Caco-2 (cell line): ENCODE measurements around the gene CEL. TPM values are rescaled to one million over a fixed set of nuclear protein-coding genes. Genes with fewer than 3 reads are reported as not detected.
"Not testable (repeated sequence)": the region's sequence is repeated elsewhere in the genome, so short reads cannot be mapped to it uniquely, and the experiment has no call there.

ENCODE experiments used
- BruUV-seq: library from RNA; stranded (reverse); fragments of 400-500 nt; replicated peaks from 2 replicates; lab custom pipeline; 2021; lab: Mats Ljungman, UMichigan
- CTCF ChIA-PET: fragments of 300-600 bp; sonication (Branson Sonifier 250); formaldehyde crosslinking; loops from one replicate; lab custom pipeline; 2022; ENCODE audit warnings: antibody characterized with exemption; lab: Charles Lee
- POLR2A ChIA-PET: fragments of 300-600 bp; sonication (Branson Sonifier 250); formaldehyde crosslinking; loops from one replicate; lab custom pipeline; 2022; ENCODE audit warnings: antibody characterized with exemption; lab: Charles Lee
- DNase-seq, 2 experiments: peaks; one replicate each; pipeline versions ENCODE4 v3.0.0 to v3.0.0-alpha.2; 2020 to 2022
- H3K27me3 ChIP-seq: replicated peaks from 2 replicates; pipeline ENCODE4 v1.6.0; 2011; ENCODE audit warnings: low read length; ENCODE audit not compliant: control insufficient read depth, insufficient read depth
- H3K36me3 ChIP-seq: 2 replicates; pipeline ENCODE4 v1.5.1; 2011; ENCODE audit warnings: low read length; ENCODE audit not compliant: control insufficient read depth, insufficient read depth
- H3K4me1 ChIP-seq: fragments of 250-450 bp; sonication (Bioruptor Pico); 2 replicates; pipeline ENCODE4 v1.5.1; 2020; ENCODE audit warnings: mild to moderate bottlenecking
- H3K4me3 ChIP-seq: 2 replicates; pipeline ENCODE4 v1.5.1; 2011; ENCODE audit warnings: low read depth, mild to moderate bottlenecking, control low read depth, low read length
- H3K9me3 ChIP-seq: fragments of 250-450 bp; sonication (Bioruptor Pico); 2 replicates; pipeline ENCODE4 v1.5.1; 2020; ENCODE audit warnings: mild to moderate bottlenecking, moderate library complexity
- H3K27ac Mint-ChIP-seq: one replicate; pipeline ENCODE4 v1.8.0; 2022; ENCODE audit warnings: mixed read lengths; ENCODE audit not compliant: unreplicated experiment
- H3K27me3 Mint-ChIP-seq: one replicate; pipeline ENCODE4 v1.8.0; 2022; ENCODE audit warnings: mixed read lengths; ENCODE audit not compliant: insufficient read depth, unreplicated experiment
- H3K36me3 Mint-ChIP-seq: one replicate; pipeline ENCODE4 v1.8.0; 2022; ENCODE audit warnings: mild to moderate bottlenecking, mixed read lengths; ENCODE audit not compliant: insufficient read depth, unreplicated experiment
- H3K4me1 Mint-ChIP-seq: one replicate; pipeline ENCODE4 v1.8.0; 2022; ENCODE audit warnings: low read depth, mixed read lengths; ENCODE audit not compliant: unreplicated experiment
- H3K4me3 Mint-ChIP-seq: one replicate; pipeline ENCODE4 v1.8.0; 2022; ENCODE audit warnings: mild to moderate bottlenecking, moderate library complexity, mixed read lengths; ENCODE audit not compliant: unreplicated experiment
- H3K9me3 Mint-ChIP-seq: one replicate; pipeline ENCODE4 v1.8.0; 2022; ENCODE audit warnings: mixed read lengths; ENCODE audit not compliant: unreplicated experiment
- CTCF ChIP-seq, 2 experiments: fragments of 200-600 bp in 1 of 2; IDR thresholded peaks; 1 replicate in 1 of 2; 2 replicates in 1 of 2; pipeline versions ENCODE4 v1.5.1 to v1.8.0; 2011 to 2022; ENCODE audit warnings: antibody characterized with exemption in 1 of 2, control low read depth in 1 of 2, inconsistent platforms in 1 of 2, low read depth in 1 of 2, low read length in 1 of 2, mild to moderate bottlenecking in 1 of 2, moderate library complexity in 1 of 2; ENCODE audit not compliant: insufficient read depth in 1 of 2, severe bottlenecking in 1 of 2, unreplicated experiment in 1 of 2
- intact Hi-C: fragments of 100-400 bp; cut with micrococcal nuclease; formaldehyde crosslinking; loops from one replicate; pipeline ENCODE4 v1.10.0; 2022; ENCODE audit not compliant: unreplicated experiment
- total RNA-seq: library from RNA; stranded (reverse); gene quantifications from 2 replicates; pipeline ENCODE4 v1.2.3, GENCODE V29; 2022

Gene CEL
- total RNA-seq, 1 experiment from 2014 or later = 2.0 TPM

GRCh38 chr9:133090187-133090586, 28.4 kb downstream of the CEL start:
- no peak for TF ChIP-seq CTCF (IDR thresholded peaks at IDR 0.05; ENCODE audit: insufficient read depth in 1 of 2, low read depth in 1 of 2, low read length in 1 of 2, severe bottlenecking in 1 of 2, unreplicated experiment in 1 of 2)
- ChIA-PET CTCF (no interaction called here), POLR2A (no interaction called here)
- no peak for DNase-seq
- H3K4me1 Mint-ChIP-seq = no peaks in the 10 kb centered on the region
- BruUV-seq = no TSS peak
- H3K36me3 Mint-ChIP-seq = no peaks in the 10 kb centered on the region
- peaks cover 6% of the 10 kb centered on the region for H3K9me3 Mint-ChIP-seq
- intact Hi-C loops = no loop called here
- Histone ChIP-seq H3K27me3 (no peaks in the 10 kb centered on the region), H3K9me3 (no peaks in the 10 kb centered on the region), H3K4me3 (no peak overlapping the region), H3K4me1 (no peaks in the 10 kb centered on the region), H3K36me3 (no peaks in the 10 kb centered on the region)
- no peak overlapping the region for H3K4me3 Mint-ChIP-seq
- H3K27ac Mint-ChIP-seq = no peak overlapping the region
- no peaks in the 10 kb centered on the region for H3K27me3 Mint-ChIP-seq

DNA sequence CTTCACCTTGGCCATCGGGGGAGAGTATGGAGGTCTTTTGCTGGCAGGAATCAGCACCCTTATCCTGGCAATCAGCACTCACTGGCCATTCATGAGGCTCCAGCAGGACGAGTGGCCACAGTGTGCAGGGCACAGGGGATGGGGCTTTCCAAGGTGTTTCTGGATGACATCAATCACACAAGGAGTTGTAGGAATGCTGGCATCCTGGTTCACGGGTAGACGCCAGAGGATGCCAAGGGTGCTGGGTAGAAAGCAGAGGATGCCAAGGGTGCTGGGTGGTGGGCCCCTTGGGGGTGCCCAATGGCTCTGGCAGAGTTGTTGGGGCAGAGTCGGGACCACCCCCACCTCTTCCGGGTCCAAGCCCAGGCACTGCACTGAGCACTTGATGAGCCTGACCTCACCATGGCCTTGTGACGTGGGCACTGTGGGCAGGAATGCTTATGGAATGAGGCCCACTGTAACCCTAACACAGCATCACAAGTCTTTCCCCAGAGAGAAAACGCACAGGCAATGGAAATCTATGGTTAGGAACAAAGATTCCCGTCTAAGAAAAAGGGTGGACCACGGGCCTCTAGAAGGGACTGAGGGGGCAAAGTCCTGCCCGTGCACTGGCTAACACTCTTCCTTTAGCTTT, 29.1 kb downstream of the CEL start:
- Mint-ChIP-seq H3K36me3 (peaks cover under 1% of the 10 kb centered on the region), H3K4me1 (no peaks in the 10 kb centered on the region), H3K9me3 (peaks cover 13% of the 10 kb centered on the region), H3K4me3 (no peak overlapping the region), H3K27ac (no peak overlapping the region), H3K27me3 (no peaks in the 10 kb centered on the region)
- no peaks in the 10 kb centered on the region for H3K27me3 ChIP-seq
- peaks cover 1% of the 10 kb centered on the region; the same call in 1 of the 2 replicates for H3K9me3 ChIP-seq
- no peak overlapping the region for H3K4me3 ChIP-seq
- no peaks in the 10 kb centered on the region for H3K36me3 ChIP-seq
- ChIA-PET POLR2A (no interaction called here), CTCF (no interaction called here)
- no TSS peak for BruUV-seq
- intact Hi-C loops = no loop called here
- DNase-seq = peak in 1 of 2 experiments; percentile 34
- no peaks in the 10 kb centered on the region for H3K4me1 ChIP-seq
- TF ChIP-seq CTCF (IDR thresholded peaks at IDR 0.05; ENCODE audit: insufficient read depth in 1 of 2, low read depth in 1 of 2, low read length in 1 of 2, severe bottlenecking in 1 of 2, unreplicated experiment in 1 of 2) = no peak

GRCh38 chr9:133094351-133094750, 32.6 kb downstream of the CEL start:
- intact Hi-C loops, BruUV-seq, H3K27me3 Mint-ChIP-seq, H3K4me3 ChIP-seq, H3K27me3 ChIP-seq, H3K36me3 ChIP-seq, H3K4me1 ChIP-seq, H3K4me1 Mint-ChIP-seq, H3K4me3 Mint-ChIP-seq, H3K27ac Mint-ChIP-seq, DNase-seq: not testable (repeated sequence)
- H3K9me3 ChIP-seq = peaks cover 14% of the 10 kb centered on the region
- CTCF ChIA-PET = interaction anchor here (0.6 kb wide), 1 partner anchor 25 kb away, joined by 3 read pairs; no protein-coding TSS in a partner anchor
- peaks cover 25% of the 10 kb centered on the region for H3K36me3 Mint-ChIP-seq
- POLR2A ChIA-PET = interaction anchor here (0.6 to 0.8 kb wide), 2 partner anchors 36 to 55 kb away, joined by 3 to 4 read pairs; no protein-coding TSS in a partner anchor
- peaks cover 23% of the 10 kb centered on the region for H3K9me3 Mint-ChIP-seq
